GM03348 (cell line): Measurements from ENCODE around the gene MTA3.
A peak's percentile ranks its signal among the peaks of the same experiment; 100 is the strongest.
"Not testable (repeated sequence)": the region's sequence is repeated elsewhere in the genome, so short reads cannot be mapped to it uniquely, and the experiment has no call there.

Experiments
- DNase-seq: peaks from one replicate; pipeline ENCODE4 v3.0.0; 2012; ENCODE audit warnings: low spot score

Gene MTA3

GRCh38 chr2:42663106-42663780 is 94.8 kb downstream of the MTA3 start:
- peak; percentile 89 for DNase-seq

GRCh38 chr2:42663828-42664227 is 95.4 kb downstream of the MTA3 start:
- DNase-seq = no peak

GRCh38 chr2:42673989-42674579 is 105.7 kb downstream of the MTA3 start:
- no peak for DNase-seq

- no peak for DNase-seq
These were observed 107.4 kb downstream of the MTA3 start for GRCh38 chr2:42675815-42676214.

GRCh38 chr2:42685303-42685702 is 116.9 kb downstream of the MTA3 start:
- DNase-seq = no peak

- no peak for DNase-seq
These were observed 124.7 kb downstream of the MTA3 start for GRCh38 chr2:42693013-42693615.

GRCh38 chr2:42693688-42694479 is 125.5 kb downstream of the MTA3 start:
- no peak for DNase-seq

GRCh38 chr2:42696987-42697386 is 128.6 kb downstream of the MTA3 start:
- no peak for DNase-seq

- DNase-seq = no peak
These were observed 130.5 kb downstream of the MTA3 start for GRCh38 chr2:42698940-42699339.

GRCh38 chr2:42706836-42707235 is 138.4 kb downstream of the MTA3 start:
- no peak for DNase-seq

GRCh38 chr2:42708179-42708578 is 139.7 kb downstream of the MTA3 start:
- DNase-seq = no peak

- DNase-seq = no peak
These were observed 143.5 kb downstream of the MTA3 start for GRCh38 chr2:42711896-42712295.

- DNase-seq = no peak
These were observed 144.5 kb downstream of the MTA3 start for GRCh38 chr2:42712934-42713333.

GRCh38 chr2:42713920-42714319 is 145.5 kb downstream of the MTA3 start:
- DNase-seq = no peak

GRCh38 chr2:42714686-42715085 is 146.3 kb downstream of the MTA3 start:
- no peak for DNase-seq

GRCh38 chr2:42721898-42722297 is 153.5 kb downstream of the MTA3 start:
- DNase-seq = no peak

GRCh38 chr2:42722320-42723190 is 154.1 kb downstream of the MTA3 start:
- DNase-seq = peak; percentile 75

GRCh38 chr2:42723465-42723864 is 155.0 kb downstream of the MTA3 start:
- DNase-seq = no peak

GRCh38 chr2:42724886-42725285 is 156.5 kb downstream of the MTA3 start:
- DNase-seq = no peak

GRCh38 chr2:42725657-42726056 is 157.2 kb downstream of the MTA3 start:
- no peak for DNase-seq

GRCh38 chr2:42726680-42727079 is 158.2 kb downstream of the MTA3 start:
- no peak for DNase-seq

GRCh38 chr2:42731316-42731715 is 162.9 kb downstream of the MTA3 start:
- DNase-seq = not testable (repeated sequence)
